ENCODE data around the gene SSX1. TPM values are rescaled to one million over a fixed set of nuclear protein-coding genes. Genes with fewer than 3 reads are reported as not detected.
"Not testable (repeated sequence)": the region's sequence is repeated elsewhere in the genome, so short reads cannot be mapped to it uniquely, and the experiment has no call there.

SSX1 gene
- 10.8 and 25.3 TPM in 2 replicates for total RNA-seq (2011; cell fraction: chromatin; rRNA removed; ENCODE audit: low replicate concordance)
- total RNA-seq (2011; cell fraction: nucleolus; rRNA removed) = 8.0 and 12.1 TPM in 2 replicates
- 23.0 and 29.8 TPM in 2 replicates for total RNA-seq (2011; cell fraction: nucleoplasm; rRNA removed)
- total RNA-seq (2014; rRNA removed) = 111 and 115 TPM in 2 replicates
- total RNA-seq (2014; rRNA removed; fragmentation: Illumina TruSeq; extraction: Trizol) = 162 and 164 TPM in 2 replicates
- 135 and 138 TPM in 2 replicates for total RNA-seq (2015; rRNA removed; fragmentation: Illumina TruSeq; extraction: Trizol)
- total RNA-seq (2021) = 128 and 137 TPM in 2 replicates
- polyA plus RNA-seq (2011; rRNA removed) = 1.9 and 15.2 TPM in 2 replicates
- polyA plus RNA-seq (2011; cell fraction: cytosol; rRNA removed) = 2.1 and 12.4 TPM in 2 replicates
- 0.95 and 6.6 TPM in 2 replicates for polyA plus RNA-seq (2011; cell fraction: nucleus; rRNA removed)
- polyA plus RNA-seq (2012) = 136 and 165 TPM in 2 replicates
- 179 and 221 TPM in 2 replicates for polyA plus RNA-seq (2014; fragmentation: Illumina TruSeq; extraction: Trizol)
- polyA plus RNA-seq (2014; fragmentation: Nextera tagmentation; extraction: Ambion mirVana) = 10 to 100 TPM; 76.4 to 78.7 TPM
- 84.8 and 105 TPM in 2 replicates for polyA plus RNA-seq (2014; rRNA removed)
- polyA minus RNA-seq (2011; rRNA and poly(A)+ RNA removed) = 4.3 and 33.2 TPM in 2 replicates
- 2.7 and 23.5 TPM in 2 replicates for polyA minus RNA-seq (2011; cell fraction: cytosol; rRNA and poly(A)+ RNA removed)
- 0.78 and 1.9 TPM in 2 replicates for polyA minus RNA-seq (2011; cell fraction: nucleus; rRNA and poly(A)+ RNA removed)
- Bru-seq, nascent RNA = percentile 95 among the genes with signal in this experiment
- BruChase-seq, experiment 1, labeled RNA remaining after a 2-hour chase = percentile 95 among the genes with signal in this experiment
- percentile 95 among the genes with signal in this experiment for BruChase-seq, experiment 2, labeled RNA remaining after a 6-hour chase
- long read RNA-seq, experiment 1, transcript SSX1-201 (8 exons, 1,298 nt) = major isoform, 64 of 154 reads
- long read RNA-seq, experiment 1, partial matches to known transcripts = 26 of 154 reads
- long read RNA-seq, experiment 1, other reads (novel, unspliced or antisense) = 64 of 154 reads
- long read RNA-seq, experiment 2, transcript SSX1-201 (8 exons, 1,298 nt) = major isoform, 83 of 170 reads
- long read RNA-seq, experiment 2, partial matches to known transcripts = 50 of 170 reads
- long read RNA-seq, experiment 2, other reads (novel, unspliced or antisense) = 37 of 170 reads
- long read RNA-seq, experiment 3, transcript SSX1-201 (8 exons, 1,298 nt) = major isoform, 55 of 112 reads
- long read RNA-seq, experiment 3, partial matches to known transcripts = 8 of 112 reads
- long read RNA-seq, experiment 3, other reads (novel, unspliced or antisense) = 49 of 112 reads

- peaks cover 19% of the 10 kb centered on the region; the same call in 2 of the 3 replicates for H3K36me3 ChIP-seq (ENCODE audit: control insufficient read depth, insufficient read depth, low read length)
- H3K9me3 ChIP-seq (replicated peaks; ENCODE audit: control insufficient read depth, insufficient read depth, low read depth, low read length); H4K20me1 ChIP-seq (replicated peaks; ENCODE audit: control insufficient read depth, insufficient read depth, low read length); CTCF ChIA-PET (ENCODE audit: low intra/inter-chr PET ratio); in situ Hi-C loops (cut with MboI); H3K27me3 ChIP-seq (ENCODE audit: control insufficient read depth in 2 of 2, insufficient read depth in 2 of 2, low read length in 2 of 2); H3K9me1 ChIP-seq (ENCODE audit: control insufficient read depth, insufficient read depth, low read length); H3K4me1 ChIP-seq (replicated peaks in 1 of 2; ENCODE audit: control insufficient read depth in 2 of 2, insufficient read depth in 2 of 2, low read length in 2 of 2); TF ChIP-seq ATF1 (CRISPR knock-in tag; IDR thresholded peaks at IDR 0.05): not testable (repeated sequence)
- ATAC-seq (peak; percentile 96), DNase-seq (ENCODE audit: extremely low read depth in 1 of 4, low spot score in 3 of 4) (peak; percentile 74 to 93 (median 82)), FAIRE-seq (peak; percentile 97)
- H3K4me2 ChIP-seq (ENCODE audit: insufficient read depth, low read length) = peak within 1 kb of the TSS; percentile 78
- H3K4me3 ChIP-seq = peak within 1 kb of the TSS; percentile 51
- peak within 1 kb of the TSS; percentile 93 for H3K27ac ChIP-seq (ENCODE audit: extremely low read depth, low read depth, low read length)
- peaks cover 24% of the 10 kb centered on the region for H3K79me2 ChIP-seq (ENCODE audit: control insufficient read depth, insufficient read depth, low read length)
- H3K9ac ChIP-seq (ENCODE audit: insufficient read depth in 1 of 2, low read depth in 2 of 2, low read length in 2 of 2) = peak within 1 kb of the TSS; percentile 75 to 85
- 2% methylated on average over 18 of the region's 20 CpGs for WGBS (ENCODE audit: insufficient coverage, low coverage, missing lambda C conversion rate)
- POLR2A ChIA-PET = interaction anchor here (1.4 kb wide), 1 partner anchor 10 kb away, joined by 7 read pairs; no protein-coding TSS in a partner anchor
- BruUV-seq (replicated peaks) = TSS peak; percentile 68
- H2AFZ ChIP-seq (ENCODE audit: low read depth, low read length) = peak within 1 kb of the TSS; percentile 97
- intact Hi-C loops (cut with micrococcal nuclease) = loop anchor here (5.0 kb wide), 1 partner anchor 212 kb away; no protein-coding TSS in a partner anchor
- TF ChIP-seq ZNF316 (IDR thresholded peaks at IDR 0.05) (peak; percentile 95), FOS (IDR thresholded peaks at IDR 0.05; ENCODE audit: extremely low read depth, insufficient read length) (peak; percentile 91), HCFC1 (IDR thresholded peaks at IDR 0.05; ENCODE audit: low read depth, low read length) (peak; percentile 49), MAFF (IDR thresholded peaks at IDR 0.05; ENCODE audit: low read length) (peak; percentile 88), PKNOX1 (IDR thresholded peaks at IDR 0.05) (peak; percentile 87), ARNT (IDR thresholded peaks at IDR 0.05) (0 out of 4 replicates have a peak, but pooled peaks of 1 of the 2 experiments have one; percentile 30), ATF1 (tag; IDR thresholded peaks at IDR 0.05) (peak; percentile 52; the same call in 1 of the 2 replicates), CREM (IDR thresholded peaks at IDR 0.05; ENCODE audit: low read depth) (0 out of 2 replicates have a peak, but pooled peaks have one; percentile 13)
- TF ChIP-seq, protein P1, sequence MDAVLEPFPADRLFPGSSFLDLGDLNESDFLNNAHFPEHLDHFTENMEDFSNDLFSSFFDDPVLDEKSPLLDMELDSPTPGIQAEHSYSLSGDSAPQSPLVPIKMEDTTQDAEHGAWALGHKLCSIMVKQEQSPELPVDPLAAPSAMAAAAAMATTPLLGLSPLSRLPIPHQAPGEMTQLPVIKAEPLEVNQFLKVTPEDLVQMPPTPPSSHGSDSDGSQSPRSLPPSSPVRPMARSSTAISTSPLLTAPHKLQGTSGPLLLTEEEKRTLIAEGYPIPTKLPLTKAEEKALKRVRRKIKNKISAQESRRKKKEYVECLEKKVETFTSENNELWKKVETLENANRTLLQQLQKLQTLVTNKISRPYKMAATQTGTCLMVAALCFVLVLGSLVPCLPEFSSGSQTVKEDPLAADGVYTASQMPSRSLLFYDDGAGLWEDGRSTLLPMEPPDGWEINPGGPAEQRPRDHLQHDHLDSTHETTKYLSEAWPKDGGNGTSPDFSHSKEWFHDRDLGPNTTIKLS (IDR thresholded peaks at IDR 0.05; ENCODE audit: borderline replicate concordance, low read depth) = peak; percentile 69; the same call in 1 of the 2 replicates
- TF ChIP-seq, protein P2, sequence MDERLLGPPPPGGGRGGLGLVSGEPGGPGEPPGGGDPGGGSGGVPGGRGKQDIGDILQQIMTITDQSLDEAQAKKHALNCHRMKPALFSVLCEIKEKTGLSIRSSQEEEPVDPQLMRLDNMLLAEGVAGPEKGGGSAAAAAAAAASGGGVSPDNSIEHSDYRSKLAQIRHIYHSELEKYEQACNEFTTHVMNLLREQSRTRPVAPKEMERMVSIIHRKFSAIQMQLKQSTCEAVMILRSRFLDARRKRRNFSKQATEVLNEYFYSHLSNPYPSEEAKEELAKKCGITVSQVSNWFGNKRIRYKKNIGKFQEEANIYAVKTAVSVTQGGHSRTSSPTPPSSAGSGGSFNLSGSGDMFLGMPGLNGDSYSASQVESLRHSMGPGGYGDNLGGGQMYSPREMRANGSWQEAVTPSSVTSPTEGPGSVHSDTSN (CRISPR knock-in tag; IDR thresholded peaks at IDR 0.05; ENCODE audit: low read depth) = not testable (repeated sequence)
- TF ChIP-seq, protein P2 (tag; conservative IDR thresholded peaks at IDR 0.05; ENCODE audit: low read depth) = peak; percentile 65
These were observed at the start of gene SSX1 for GRCh38 chrX:48255062-48255796. SSX1 (plus strand) TSS chrX:48255392; CDS start chrX:48257242, 1,850 bp downstream.

Measured in K562 (cell line).